Sciatic nerve (tissue), 2 donors: ENCODE data around the gene CCNK. TPM values are rescaled to one million over a fixed set of nuclear protein-coding genes. Genes with fewer than 3 reads are reported as not detected.

Experiments
- ATAC-seq: fragments of 200-7000 bp; cut with Tn5 transposase; one replicate; pipeline ENCODE4 v1.9.1; 2020; ENCODE audit warnings: mild to moderate bottlenecking, moderate library complexity
- DNase-seq: peaks from one replicate; pipeline ENCODE4 v3.0.0-alpha.2; 2020; ENCODE audit warnings: low spot score
- intact Hi-C: fragments of 100-400 bp; cut with DNase I; formaldehyde crosslinking; loops from one replicate; pipeline ENCODE4 v1.14.2; 2022
- total RNA-seq: library from RNA; stranded (reverse); fragmentation: NEBNext Ultra II Directional; extraction: Animal tissue kit (Norgen Biotek cat#: 25700); gene quantifications from one replicate; pipeline ENCODE4 v1.2.1, GENCODE V29; 2021
- donor health status: DM: no; HTN: no; CAD: no.
- donor health status: DM: no; HTN: no; CAD: no.

The CCNK gene
- total RNA-seq, 1 donor from 2014 or later: 43.2 TPM

DNA sequence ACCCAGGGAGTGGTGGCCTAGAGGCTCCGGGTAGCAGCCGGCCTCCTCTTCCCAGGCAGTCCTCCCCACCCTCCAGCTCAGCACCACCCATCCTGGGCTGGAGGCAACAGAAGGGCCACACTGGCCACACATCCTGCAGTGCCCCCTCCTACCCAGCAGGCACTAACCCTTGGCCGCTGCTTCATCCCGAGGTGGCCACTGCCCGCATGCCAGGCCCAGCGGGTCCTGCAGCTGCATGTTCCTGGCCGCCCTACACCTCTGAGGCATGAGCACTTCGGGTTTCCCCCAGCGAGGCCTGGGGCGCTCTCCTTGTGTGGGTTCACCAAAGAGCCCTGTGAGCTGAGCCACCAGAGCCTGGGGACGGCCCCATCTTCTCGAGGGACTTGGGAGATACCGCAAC is 61.4 kb downstream of the CCNK start:
- no peak for ATAC-seq
- no peak for DNase-seq
- intact Hi-C loops: no loop called here

- ATAC-seq: no peak
- DNase-seq: no peak
- intact Hi-C loops: no loop called here
Measured at GRCh38 chr14:99543370-99543769, 62.2 kb downstream of the CCNK start.

GRCh38 chr14:99543985-99544384 is 62.8 kb downstream of the CCNK start:
- intact Hi-C loops: no loop called here
- DNase-seq (no peak), ATAC-seq (no peak)

- DNase-seq: no peak
- no peak for ATAC-seq
- intact Hi-C loops: no loop called here
Measured at GRCh38 chr14:99544991-99545390, 63.8 kb downstream of the CCNK start.

GRCh38 chr14:99545586-99545985 is 64.4 kb downstream of the CCNK start:
- ATAC-seq (no peak), DNase-seq (no peak)
- intact Hi-C loops: no loop called here

- intact Hi-C loops: no loop called here
- DNase-seq (no peak), ATAC-seq (no peak)
Measured at GRCh38 chr14:99546234-99546879, 65.1 kb downstream of the CCNK start.

GRCh38 chr14:99548255-99548654 is 67.0 kb downstream of the CCNK start:
- ATAC-seq (no peak), DNase-seq (no peak)
- intact Hi-C loops: no loop called here

GRCh38 chr14:99548871-99549515 is 67.8 kb downstream of the CCNK start:
- no peak for ATAC-seq
- intact Hi-C loops: no loop called here
- DNase-seq: no peak

DNA sequence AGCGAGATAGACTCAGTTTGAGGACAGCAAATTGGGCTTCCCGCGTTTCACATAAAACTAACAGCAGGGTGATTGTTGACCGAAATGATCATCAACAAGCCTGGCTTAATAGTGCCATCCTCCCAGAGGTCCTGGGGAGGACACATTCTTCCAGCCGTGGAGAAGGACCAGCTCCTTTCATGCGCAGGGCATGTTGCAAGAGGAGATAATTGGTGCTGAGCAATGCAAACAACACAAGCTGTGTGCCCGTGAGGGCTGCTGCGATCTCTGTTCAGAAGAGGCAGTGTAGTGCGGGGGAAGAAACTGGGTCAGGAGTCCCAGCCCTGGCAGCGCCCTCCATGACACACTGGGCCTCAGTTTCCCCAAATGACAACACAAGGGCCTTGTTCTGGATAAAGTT is 68.5 kb downstream of the CCNK start:
- ATAC-seq: no peak
- intact Hi-C loops: no loop called here
- no peak for DNase-seq

- DNase-seq (no peak), ATAC-seq (no peak)
- intact Hi-C loops: no loop called here
Measured at GRCh38 chr14:99550387-99550992, 69.3 kb downstream of the CCNK start.

- intact Hi-C loops: no loop called here
- ATAC-seq (no peak), DNase-seq (no peak)
Measured at GRCh38 chr14:99551034-99551922, 70.1 kb downstream of the CCNK start.

GRCh38 chr14:99552021-99552553 is 70.9 kb downstream of the CCNK start:
- intact Hi-C loops: no loop called here
- no peak for ATAC-seq
- no peak for DNase-seq

GRCh38 chr14:99552572-99553216 is 71.5 kb downstream of the CCNK start:
- intact Hi-C loops: no loop called here
- DNase-seq: no peak
- ATAC-seq: no peak

DNA sequence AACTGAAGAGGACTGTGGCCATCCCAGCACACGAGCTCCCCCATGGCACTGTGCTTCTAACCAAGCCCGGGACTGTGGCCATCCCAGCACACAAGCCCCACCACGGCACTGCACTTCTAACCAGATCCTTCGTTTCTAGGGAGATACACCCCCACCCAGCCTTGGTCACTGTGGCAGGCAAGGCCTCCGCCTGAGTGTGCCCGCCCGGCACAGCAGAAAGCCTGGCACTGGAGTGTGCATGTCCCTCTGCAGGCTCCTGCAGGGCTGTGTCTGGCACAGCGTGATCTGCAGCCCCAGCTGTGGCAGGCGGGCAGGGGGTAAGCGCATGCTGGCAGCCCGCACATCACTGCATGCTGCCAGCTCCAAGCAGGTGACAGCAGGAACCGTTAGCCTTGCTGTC is 73.0 kb downstream of the CCNK start:
- intact Hi-C loops: no loop called here
- ATAC-seq (peak; percentile 12), DNase-seq (no peak)

- no peak for DNase-seq
- intact Hi-C loops: no loop called here
- ATAC-seq: no peak
Measured at GRCh38 chr14:99554757-99555531, 73.7 kb downstream of the CCNK start.

- intact Hi-C loops: no loop called here
- DNase-seq: no peak
- ATAC-seq: no peak
Measured at GRCh38 chr14:99556134-99556791, 75.1 kb downstream of the CCNK start.

- intact Hi-C loops: no loop called here
- no peak for DNase-seq
- ATAC-seq: no peak
Measured at GRCh38 chr14:99559286-99559990, 78.2 kb downstream of the CCNK start.
